Measurements from ENCODE around the gene MAP3K5.

MAP3K5 gene

DNA sequence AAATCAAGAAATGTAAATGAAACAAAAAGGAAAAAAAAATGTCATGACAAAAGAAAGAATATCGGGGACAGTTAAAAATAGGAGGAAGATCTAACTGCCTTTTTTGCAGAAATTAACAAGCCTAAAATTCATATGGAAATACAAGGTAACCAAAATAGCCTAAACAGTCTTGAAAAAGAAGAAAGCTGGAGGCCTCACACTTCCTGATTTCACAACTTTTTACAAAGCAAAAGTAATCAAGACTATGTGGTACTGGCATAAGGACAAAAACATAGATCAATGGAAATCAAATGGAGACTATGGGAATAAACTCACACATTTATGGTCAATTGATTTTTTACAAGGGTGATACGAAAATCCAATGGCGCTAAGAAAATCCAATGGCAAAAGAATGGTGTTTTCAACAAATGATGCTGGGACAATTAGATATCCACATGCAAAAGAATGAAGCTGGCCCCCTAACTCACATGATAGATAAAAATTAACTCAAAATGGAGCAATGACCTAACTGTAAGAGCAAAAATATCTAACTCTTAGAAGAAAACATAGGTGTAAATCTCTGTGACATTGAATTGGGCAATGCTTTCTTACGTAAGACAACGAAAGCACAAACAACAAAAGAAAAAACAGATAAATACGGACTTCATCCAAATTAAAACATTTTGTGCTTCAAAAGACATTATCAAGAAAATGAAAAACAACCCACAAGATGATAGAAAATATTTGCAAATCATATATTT, 24.5 kb downstream of the MAP3K5 start:
- in situ Hi-C loops (cut with MboI; ENCODE audit: low pct_unique_long_range_greater_than_20kb, low sequenced_read_pairs, unreplicated experiment), result no loop called here

DNA sequence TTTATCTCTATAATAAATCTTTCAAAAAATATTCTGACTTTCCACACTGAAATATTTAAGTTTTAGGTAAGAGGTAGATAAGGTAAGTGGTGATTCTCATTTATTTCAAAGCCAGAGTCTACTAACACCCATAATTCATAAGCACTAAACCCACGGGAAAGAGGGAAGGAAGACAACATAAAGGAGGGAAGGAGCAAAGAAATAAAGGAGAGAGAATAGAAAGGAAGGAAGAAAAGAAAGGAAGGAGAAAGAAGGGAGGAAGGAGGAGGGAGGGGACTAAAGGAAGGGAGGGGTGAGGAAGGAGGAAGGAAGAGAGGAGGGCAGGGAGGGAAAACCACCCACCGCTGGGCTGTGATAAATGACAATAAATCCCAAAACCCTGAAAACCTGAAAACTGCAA, 25.2 kb downstream of the MAP3K5 start:
- in situ Hi-C loops (cut with MboI; ENCODE audit: low pct_unique_long_range_greater_than_20kb, low sequenced_read_pairs, unreplicated experiment), result no loop called here
- DNase-seq (ENCODE audit: low spot score), result no peak
- TF ChIP-seq CTCF (IDR thresholded peaks at IDR 0.05; ENCODE audit: extremely low read depth, insufficient read depth, missing control alignments), result no peak

More for the DNA sequence above, 24.5 kb downstream of the MAP3K5 start:
- DNase-seq (ENCODE audit: low spot score), result no peak
- TF ChIP-seq CTCF (IDR thresholded peaks at IDR 0.05; ENCODE audit: extremely low read depth, insufficient read depth, missing control alignments), result no peak

- TF ChIP-seq CTCF (IDR thresholded peaks at IDR 0.05; ENCODE audit: extremely low read depth, insufficient read depth, missing control alignments), result no peak
- in situ Hi-C loops (cut with MboI; ENCODE audit: low pct_unique_long_range_greater_than_20kb, low sequenced_read_pairs, unreplicated experiment), result no loop called here
- DNase-seq (ENCODE audit: low spot score), result no peak
Observed at GRCh38 chr6:136766274-136766673, 26.0 kb downstream of the MAP3K5 start.

- in situ Hi-C loops (cut with MboI; ENCODE audit: low pct_unique_long_range_greater_than_20kb, low sequenced_read_pairs, unreplicated experiment), result no loop called here
Observed at GRCh38 chr6:136764517-136764993, 27.7 kb downstream of the MAP3K5 start.

GRCh38 chr6:136763716-136764516, 28.4 kb downstream of the MAP3K5 start:
- no peak for DNase-seq (ENCODE audit: low spot score)
- TF ChIP-seq CTCF (IDR thresholded peaks at IDR 0.05; ENCODE audit: extremely low read depth, insufficient read depth, missing control alignments), result no peak
- in situ Hi-C loops (cut with MboI; ENCODE audit: low pct_unique_long_range_greater_than_20kb, low sequenced_read_pairs, unreplicated experiment), result no loop called here

More at GRCh38 chr6:136764517-136764993, 27.7 kb downstream of the MAP3K5 start:
- peak; percentile 44 for DNase-seq (ENCODE audit: low spot score)
- no peak for TF ChIP-seq CTCF (IDR thresholded peaks at IDR 0.05; ENCODE audit: extremely low read depth, insufficient read depth, missing control alignments)

DNA sequence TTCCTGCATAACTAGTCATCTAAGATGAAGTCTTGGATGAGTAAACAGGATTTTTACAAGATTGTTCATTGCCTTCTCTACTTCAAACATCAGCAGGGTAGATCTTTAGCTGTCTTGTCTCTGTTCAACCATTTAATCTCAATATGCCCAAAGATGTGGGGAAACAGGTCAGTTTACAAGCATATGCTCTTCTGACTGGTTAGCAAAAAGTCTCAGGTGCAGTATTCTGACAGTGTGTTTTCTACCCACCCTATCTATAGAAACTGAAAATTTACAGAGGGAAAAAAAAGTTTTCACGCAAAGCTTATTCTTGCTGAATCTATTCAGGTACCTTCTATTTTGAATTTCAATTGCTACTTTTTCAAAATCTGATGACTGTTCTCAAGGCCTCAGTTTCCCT, 29.0 kb downstream of the MAP3K5 start:
- in situ Hi-C loops (cut with MboI; ENCODE audit: low pct_unique_long_range_greater_than_20kb, low sequenced_read_pairs, unreplicated experiment), result no loop called here
- TF ChIP-seq CTCF (IDR thresholded peaks at IDR 0.05; ENCODE audit: extremely low read depth, insufficient read depth, missing control alignments), result no peak
- no peak for DNase-seq (ENCODE audit: low spot score)
